ENCODE results near the gene SON. TPM values are rescaled to one million over a fixed set of nuclear protein-coding genes. Genes with fewer than 3 reads are reported as not detected.

Gene SON
- total and polyA plus RNA-seq, 2 of the 13 experiments (the other 11 are each of a cell fraction or from before 2014, with no cell fraction given): 61.3 to 78.3 TPM

- TF ChIP-seq ZNF878 (CRISPR knock-in tag; IDR thresholded peaks at IDR 0.05) (0 out of 2 replicates have a peak, but pooled peaks have one; percentile 12), ZNF263 (CRISPR knock-in tag; IDR thresholded peaks at IDR 0.05) (peak; percentile 98), ZNF484 (CRISPR knock-in tag; IDR thresholded peaks at IDR 0.05; ENCODE audit: borderline replicate concordance, low read depth) (no peak)
Observed at GRCh38 chr21:33542640-33543504, at the start of gene SON (continued).

GRCh38 chr21:33493756-33494155 lies 49.1 kb upstream of the SON start:
- Histone ChIP-seq H3K4me2 (ENCODE audit: low read depth, low read length) (no peak overlapping the region), H4K20me1 (ENCODE audit: insufficient read depth, low read length) (no peaks in the 10 kb centered on the region), H3K27me3 (ENCODE audit: control insufficient read depth in 1 of 2, insufficient read depth in 2 of 2, low read length in 2 of 2) (no peaks in the 10 kb centered on the region; a peak in 1 of 5 replicates), H3K36me3 (replicated peaks in 1 of 2; ENCODE audit: control insufficient read depth in 1 of 2, insufficient read depth in 2 of 2, low read length in 2 of 2) (no peaks in the 10 kb centered on the region), H3K27ac (ENCODE audit: extremely low read length, insufficient read depth, low read length) (no peak overlapping the region), H3K9me3 (ENCODE audit: low read length) (no peaks in the 10 kb centered on the region), H3K4me3 (replicated peaks in 1 of 3; ENCODE audit: insufficient read depth in 1 of 3, low read depth in 2 of 3, low read length in 3 of 3) (no peak overlapping the region), H3K79me2 (ENCODE audit: insufficient read depth, low read length) (no peaks in the 10 kb centered on the region), H3K9ac (ENCODE audit: insufficient read depth, low read depth, low read length) (no peak overlapping the region), H2AFZ (ENCODE audit: low read length) (no peak overlapping the region), H3K4me1 (ENCODE audit: insufficient read depth, low read length) (peaks cover 30% of the 10 kb centered on the region)
- 55% methylated on average over 3 of the region's 3 CpGs for WGBS (ENCODE audit: low lambda C conversion rate)
- no peak for ATAC-seq
- BruUV-seq (replicated peaks): no TSS peak
- CTCF ChIA-PET (ENCODE audit: low intra/inter-chr PET ratio, low total read pairs): no interaction called here
- DNase-seq (ENCODE audit: low spot score): no peak
- intact Hi-C loops (cut with micrococcal nuclease; ENCODE audit: unreplicated experiment): no loop called here
- in situ Hi-C loops (cut with HindIII; ENCODE audit: extremely low pct_ligation_motif_present, low pct_unique_long_range_greater_than_20kb): no loop called here
- no peak for FAIRE-seq
- POLR2A ChIA-PET: no interaction called here
- TF ChIP-seq GMEB1 (CRISPR knock-in tag; IDR thresholded peaks at IDR 0.05; ENCODE audit: borderline replicate concordance): no peak
- TF ChIP-seq TEAD2 (CRISPR knock-in tag; IDR thresholded peaks at IDR 0.05): no peak
- TF ChIP-seq ZNF614 (CRISPR knock-in tag; IDR thresholded peaks at IDR 0.05; ENCODE audit: borderline replicate concordance): no peak
- TF ChIP-seq POLR2G (IDR thresholded peaks at IDR 0.05; ENCODE audit: low read depth, low read length): no peak
- no peak for TF ChIP-seq ZNF281 (CRISPR knock-in tag; IDR thresholded peaks at IDR 0.05; ENCODE audit: borderline replicate concordance)
- no peak for TF ChIP-seq MYNN (CRISPR knock-in tag; IDR thresholded peaks at IDR 0.05; ENCODE audit: low read depth)
- no peak for TF ChIP-seq PAWR (CRISPR knock-in tag; IDR thresholded peaks at IDR 0.05; ENCODE audit: borderline replicate concordance)
- no peak for TF ChIP-seq THAP8 (CRISPR knock-in tag; IDR thresholded peaks at IDR 0.05; ENCODE audit: borderline replicate concordance)
- no peak for TF ChIP-seq RFXAP (CRISPR knock-in tag; IDR thresholded peaks at IDR 0.05; ENCODE audit: borderline replicate concordance)
- no peak for TF ChIP-seq MED1 (CRISPR knock-in tag; IDR thresholded peaks at IDR 0.05)
- TF ChIP-seq IKZF1 (IDR thresholded peaks at IDR 0.05): no peak
- TF ChIP-seq ZUFSP (CRISPR knock-in tag; IDR thresholded peaks at IDR 0.05; ENCODE audit: borderline replicate concordance): no peak

Measured in HepG2 (cell line).